BLaER1 treated with 17β-estradiol and CSF1 and Interleukin-3, amounts not matched to agents 10 nM and 100 nM (cell line): ENCODE results near the gene RAB29.
A peak's percentile ranks its signal among the peaks of the same experiment; 100 is the strongest.

Source experiments
- H3K27ac ChIP-seq, 11 experiments: shearing (Covaris generic); formaldehyde crosslinking; 2 replicates each; pipeline ENCODE4 v1.8.1; 2022
- H3K27me3 ChIP-seq, 11 experiments: shearing (Covaris generic); formaldehyde crosslinking; 2 replicates each; pipeline ENCODE4 v1.8.1; 2022
- H3K36me3 ChIP-seq, 11 experiments: shearing (Covaris generic); formaldehyde crosslinking; 2 replicates each; pipeline ENCODE4 v1.8.1; 2022
- H3K4me1 ChIP-seq, 10 experiments: shearing (Covaris generic); formaldehyde crosslinking; 2 replicates each; pipeline ENCODE4 v1.8.1; 2022
- H3K4me2 ChIP-seq, 11 experiments: shearing (Covaris generic); formaldehyde crosslinking; 2 replicates each; pipeline ENCODE4 v1.8.1; 2022
- H3K4me3 ChIP-seq, 10 experiments: shearing (Covaris generic); formaldehyde crosslinking; 2 replicates each; pipeline ENCODE4 v1.8.1; 2022
- H3K9ac ChIP-seq, 11 experiments: shearing (Covaris generic); formaldehyde crosslinking; 2 replicates each; pipeline ENCODE4 v1.8.1; 2022
- H3K9me3 ChIP-seq, 11 experiments: shearing (Covaris generic); formaldehyde crosslinking; replicated peaks in 1 of 11; 2 replicates each; pipeline ENCODE4 v1.8.1; 2022
- H4K20me1 ChIP-seq, 11 experiments: shearing (Covaris generic); formaldehyde crosslinking; 2 replicates each; pipeline ENCODE4 v1.8.1; 2022
- Cebpa-rat ChIP-seq, 11 experiments: shearing (Covaris generic); IDR thresholded peaks; 2 replicates each; pipeline ENCODE4 v1.8.1; 2022

RAB29 gene

DNA sequence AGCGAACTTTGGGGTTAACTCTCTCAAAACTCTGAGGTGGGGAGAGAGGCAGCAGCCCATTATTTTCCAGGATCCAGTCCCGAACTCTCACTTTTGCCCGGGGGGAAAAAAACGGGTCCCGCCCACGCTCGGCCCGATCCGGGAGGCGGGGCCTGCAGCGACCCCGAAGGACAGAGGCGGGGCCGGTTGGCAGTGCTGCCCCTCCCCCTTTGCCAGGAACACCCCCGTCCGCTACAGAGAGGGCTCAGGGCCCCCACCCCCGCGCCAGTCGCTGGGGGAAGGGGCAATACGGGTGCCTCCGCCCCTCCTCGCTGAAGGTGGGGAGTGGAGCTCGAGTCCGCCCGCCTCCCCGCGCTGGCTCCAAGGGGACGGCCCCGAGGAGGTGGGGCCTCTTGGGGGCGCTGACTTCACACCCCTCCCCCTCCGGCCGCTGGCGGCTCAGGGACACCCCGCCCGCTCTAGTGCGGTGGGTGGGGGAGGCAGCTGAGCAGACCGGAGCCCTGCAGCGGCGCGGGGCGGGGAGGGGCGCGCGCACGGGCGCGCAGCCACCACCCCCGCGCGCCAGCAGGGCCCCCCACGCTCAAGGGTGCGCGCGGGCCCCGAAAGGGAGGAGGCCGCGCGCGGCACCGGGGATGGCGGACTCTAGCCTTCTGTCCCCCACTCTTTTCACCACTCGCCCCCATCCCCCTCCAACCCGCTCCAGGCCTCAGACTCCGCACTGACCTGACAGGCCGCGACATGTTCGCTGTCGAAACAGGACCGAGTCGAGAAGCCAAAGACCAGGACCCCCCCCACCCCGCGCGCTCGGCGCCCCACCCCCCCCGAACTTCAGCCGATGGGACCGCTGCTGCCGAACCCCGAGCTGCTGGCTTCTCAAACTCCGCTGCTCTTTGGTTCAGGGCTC lies 25.8 kb downstream of the RAB29 start:
- Histone ChIP-seq H3K9ac (peak overlapping the region; percentile 92 to 99 (median 98)), H3K4me1 (peaks cover 21 to 35% (median 26%) of the 10 kb centered on the region in 10 experiments), H3K36me3 (peaks cover 0 to 44% (median 32%) of the 10 kb centered on the region in 11 experiments; a peak in 14 of 22 replicates), H3K27ac (peak overlapping the region; percentile 90 to 100 (median 96)), H3K4me2 (peak overlapping the region; percentile 81 to 95 (median 87); a peak in 19 of 22 replicates), H3K4me3 (peak overlapping the region; percentile 65 to 88 (median 81)), H3K27me3 (no peaks in the 10 kb centered on the region), H3K9me3 (no peaks in the 10 kb centered on the region), H4K20me1 (peaks cover 44 to 50% (median 48%) of the 10 kb centered on the region in 11 experiments; a peak in 21 of 22 replicates)
- no peak for TF ChIP-seq Cebpa-rat (IDR thresholded peaks at IDR 0.05)

DNA sequence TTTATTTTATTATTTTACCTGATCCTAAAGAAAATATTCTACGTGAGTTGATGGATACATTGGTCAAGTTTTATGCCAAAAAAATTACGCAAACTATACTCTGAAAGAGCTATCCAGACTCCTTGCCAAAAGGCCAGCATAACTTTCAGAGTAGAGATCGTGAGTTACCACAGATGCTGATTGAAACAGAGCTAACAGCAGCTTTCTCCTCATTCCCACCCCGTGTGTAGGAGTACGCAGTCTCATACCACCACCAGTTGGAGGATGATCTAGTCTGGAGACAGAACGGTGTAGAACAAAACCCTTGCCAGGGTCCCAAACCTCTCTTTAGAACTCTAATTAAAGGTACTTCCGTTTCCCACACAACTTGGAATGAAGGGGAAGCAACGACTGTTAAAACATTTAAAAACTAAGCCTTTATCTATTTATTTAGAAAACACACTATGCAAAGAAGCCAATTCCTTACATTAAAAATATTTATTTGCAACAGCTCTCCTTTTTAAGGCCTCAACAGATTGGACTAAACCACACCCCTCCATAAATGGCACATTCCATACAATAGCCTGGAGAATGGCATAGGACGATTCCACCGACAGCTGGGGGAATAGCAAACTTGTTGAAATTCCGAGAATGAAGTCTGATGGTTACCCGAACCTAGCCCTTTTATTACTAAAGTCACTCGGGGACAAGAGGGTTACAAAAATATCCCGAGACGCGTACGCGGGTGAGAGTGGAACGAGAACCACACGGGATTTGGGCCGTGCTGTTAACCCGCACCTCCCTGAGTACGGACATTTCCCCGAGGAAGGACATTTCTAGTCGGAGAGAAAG lies 26.7 kb downstream of the RAB29 start:
- no peaks in the 10 kb centered on the region for H3K9me3 ChIP-seq
- peaks cover 21 to 39% (median 28%) of the 10 kb centered on the region in 10 experiments for H3K4me1 ChIP-seq
- H4K20me1 ChIP-seq: peaks cover 53 to 59% (median 57%) of the 10 kb centered on the region in 11 experiments
- peak overlapping the region; percentile 90 to 100 (median 96) for H3K27ac ChIP-seq
- no peak for TF ChIP-seq Cebpa-rat (IDR thresholded peaks at IDR 0.05)
- peak overlapping the region; percentile 65 to 88 (median 81) for H3K4me3 ChIP-seq
- H3K9ac ChIP-seq: peak overlapping the region; percentile 92 to 99 (median 98)
- H3K36me3 ChIP-seq: peaks cover 0 to 53% (median 40%) of the 10 kb centered on the region in 11 experiments; a peak in 14 of 22 replicates
- no peaks in the 10 kb centered on the region for H3K27me3 ChIP-seq
- peak overlapping the region; percentile 81 to 95 (median 87) for H3K4me2 ChIP-seq

DNA sequence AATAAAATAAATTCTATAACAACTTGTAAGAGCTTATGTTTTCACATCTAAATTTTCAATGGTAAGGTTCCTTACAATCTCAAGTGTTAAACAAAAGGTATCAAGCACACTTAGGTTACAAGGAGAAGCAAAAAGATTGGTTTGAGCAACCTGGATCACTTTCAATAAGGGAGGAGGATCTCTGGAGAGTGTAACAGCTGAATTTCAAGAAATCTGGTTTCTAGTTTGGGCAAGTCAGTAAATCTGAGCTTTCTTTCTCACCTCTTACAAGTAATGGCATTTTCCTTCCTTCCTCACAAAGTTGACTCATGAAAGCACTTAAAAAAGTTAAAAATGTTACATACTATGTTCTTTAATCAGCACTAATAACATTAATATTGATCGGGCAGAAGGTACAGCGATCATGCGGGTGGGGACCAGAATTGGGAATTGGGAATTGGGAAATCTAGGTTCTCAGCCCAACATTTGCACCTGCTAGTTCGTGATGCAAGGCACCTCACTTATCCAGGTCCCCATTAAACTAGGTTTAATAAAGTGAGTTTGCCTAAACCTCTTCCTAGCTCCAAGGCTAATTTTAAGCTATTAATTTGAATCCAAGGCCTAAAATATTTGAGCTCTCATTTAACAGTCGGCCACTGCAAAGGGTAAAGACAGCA lies 28.4 kb downstream of the RAB29 start:
- peaks cover 0 to 70% (median 47%) of the 10 kb centered on the region in 11 experiments; a peak in 15 of 22 replicates for H3K36me3 ChIP-seq
- H3K4me2 ChIP-seq: peak overlapping the region; percentile 73 to 95 (median 87)
- H3K4me1 ChIP-seq: peaks cover 28 to 57% (median 40%) of the 10 kb centered on the region in 10 experiments
- no peaks in the 10 kb centered on the region for H3K9me3 ChIP-seq
- TF ChIP-seq Cebpa-rat (IDR thresholded peaks at IDR 0.05): no peak
- no peaks in the 10 kb centered on the region for H3K27me3 ChIP-seq
- H3K4me3 ChIP-seq: peak overlapping the region in 8 of 10 experiments; percentile 76 to 87 (median 81); a peak in 9 of 20 replicates
- peaks cover 70 to 76% (median 74%) of the 10 kb centered on the region in 11 experiments for H4K20me1 ChIP-seq
- H3K27ac ChIP-seq: no peak overlapping the region
- H3K9ac ChIP-seq: peak overlapping the region in 7 of 11 experiments; percentile 21 to 99 (median 92); a peak in 9 of 22 replicates

DNA sequence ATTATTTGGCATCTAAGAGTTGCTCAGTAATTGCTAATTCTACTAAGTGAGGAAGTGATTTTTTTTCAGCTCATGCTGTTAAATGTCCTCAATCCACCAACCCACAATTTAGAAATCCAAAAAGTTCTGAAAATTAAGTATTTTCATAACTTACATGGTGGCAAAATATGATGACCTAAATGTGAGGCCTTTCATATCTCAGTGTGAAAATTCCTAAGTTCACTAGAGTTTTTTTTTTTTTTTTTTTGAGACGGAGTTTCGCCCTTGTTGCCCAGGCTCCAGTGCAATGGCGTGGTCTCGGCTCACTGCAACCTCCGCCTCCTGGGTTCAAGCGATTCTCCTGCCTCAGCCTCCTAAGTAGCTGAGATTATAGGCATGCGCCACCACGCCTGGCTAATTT lies 30.9 kb downstream of the RAB29 start:
- peaks cover 95 to 100% (median 98%) of the 10 kb centered on the region in 11 experiments for H4K20me1 ChIP-seq
- H3K36me3 ChIP-seq: peaks cover 4 to 95% (median 70%) of the 10 kb centered on the region in 11 experiments; a peak in 19 of 22 replicates
- no peak for TF ChIP-seq Cebpa-rat (IDR thresholded peaks at IDR 0.05)
- no peak overlapping the region for H3K9ac ChIP-seq
- no peaks in the 10 kb centered on the region for H3K27me3 ChIP-seq
- H3K4me1 ChIP-seq: peaks cover 31 to 62% (median 47%) of the 10 kb centered on the region in 10 experiments
- H3K9me3 ChIP-seq: no peaks in the 10 kb centered on the region
- H3K27ac ChIP-seq: no peak overlapping the region
- peak overlapping the region in 1 of 11 experiments; percentile 3; a peak in 1 of 22 replicates for H3K4me2 ChIP-seq
- H3K4me3 ChIP-seq: no peak overlapping the region

DNA sequence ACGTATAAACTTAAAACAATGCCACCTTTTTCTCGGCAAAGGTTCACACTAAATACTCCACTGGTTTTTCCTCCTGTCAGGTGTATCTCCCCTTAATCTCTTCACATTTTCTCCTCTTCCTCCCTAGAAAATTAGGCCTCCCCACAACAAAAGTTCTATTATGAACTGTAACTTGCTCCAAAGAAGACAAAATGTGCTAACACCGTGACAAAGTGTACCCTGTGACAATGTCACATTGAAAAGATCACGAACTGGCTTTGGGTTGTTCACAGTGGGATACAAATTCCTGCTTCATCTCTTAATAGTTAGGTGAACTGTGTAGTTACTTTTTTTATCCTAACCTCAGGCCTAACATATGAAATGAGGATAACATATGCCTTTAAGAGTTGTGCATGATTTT lies 31.3 kb downstream of the RAB29 start:
- H3K4me1 ChIP-seq: peaks cover 32 to 62% (median 47%) of the 10 kb centered on the region in 10 experiments
- no peaks in the 10 kb centered on the region for H3K27me3 ChIP-seq
- no peak for TF ChIP-seq Cebpa-rat (IDR thresholded peaks at IDR 0.05)
- peak overlapping the region in 4 of 11 experiments; percentile 3 to 12 (median 8); a peak in 2 of 22 replicates for H3K4me2 ChIP-seq
- no peak overlapping the region for H3K4me3 ChIP-seq
- peaks cover 6 to 99% (median 74%) of the 10 kb centered on the region in 11 experiments; a peak in 21 of 22 replicates for H3K36me3 ChIP-seq
- peaks cover 98 to 100% (median 100%) of the 10 kb centered on the region in 11 experiments for H4K20me1 ChIP-seq
- H3K9me3 ChIP-seq: no peaks in the 10 kb centered on the region
- no peak overlapping the region for H3K9ac ChIP-seq
- H3K27ac ChIP-seq: no peak overlapping the region

DNA sequence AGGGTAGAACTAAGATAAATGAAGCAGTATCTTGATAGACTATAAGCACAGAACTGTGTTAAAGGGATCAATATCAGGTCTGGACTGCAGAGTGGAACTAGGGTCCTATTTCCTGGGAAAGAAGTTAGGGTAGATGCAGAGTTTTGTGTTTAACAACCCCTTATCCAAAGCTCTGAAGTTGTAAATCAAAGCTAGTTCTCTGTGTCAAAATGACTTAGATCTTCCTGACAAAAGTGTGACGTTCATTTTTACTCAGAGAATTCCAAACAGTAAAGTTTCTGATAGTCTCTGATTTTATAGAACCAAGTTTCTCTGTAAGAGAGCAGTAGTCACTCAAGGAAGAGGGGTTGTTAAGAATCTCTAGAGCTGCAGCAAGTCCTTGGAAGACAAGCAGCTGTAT lies 33.6 kb downstream of the RAB29 start:
- H3K36me3 ChIP-seq: peaks cover 7 to 100% (median 81%) of the 10 kb centered on the region in 11 experiments
- no peak overlapping the region for H3K27ac ChIP-seq
- H3K27me3 ChIP-seq: no peaks in the 10 kb centered on the region
- TF ChIP-seq Cebpa-rat (IDR thresholded peaks at IDR 0.05): no peak
- H3K9ac ChIP-seq: no peak overlapping the region; a peak in 1 of 22 replicates
- H3K4me1 ChIP-seq: peaks cover 18 to 54% (median 30%) of the 10 kb centered on the region in 10 experiments
- H3K4me2 ChIP-seq: peak overlapping the region in 3 of 11 experiments; percentile 4 to 31 (median 21); a peak in 2 of 22 replicates
- H4K20me1 ChIP-seq: peaks cover 96 to 100% (median 100%) of the 10 kb centered on the region in 11 experiments
- no peak overlapping the region for H3K4me3 ChIP-seq
- no peaks in the 10 kb centered on the region for H3K9me3 ChIP-seq

DNA sequence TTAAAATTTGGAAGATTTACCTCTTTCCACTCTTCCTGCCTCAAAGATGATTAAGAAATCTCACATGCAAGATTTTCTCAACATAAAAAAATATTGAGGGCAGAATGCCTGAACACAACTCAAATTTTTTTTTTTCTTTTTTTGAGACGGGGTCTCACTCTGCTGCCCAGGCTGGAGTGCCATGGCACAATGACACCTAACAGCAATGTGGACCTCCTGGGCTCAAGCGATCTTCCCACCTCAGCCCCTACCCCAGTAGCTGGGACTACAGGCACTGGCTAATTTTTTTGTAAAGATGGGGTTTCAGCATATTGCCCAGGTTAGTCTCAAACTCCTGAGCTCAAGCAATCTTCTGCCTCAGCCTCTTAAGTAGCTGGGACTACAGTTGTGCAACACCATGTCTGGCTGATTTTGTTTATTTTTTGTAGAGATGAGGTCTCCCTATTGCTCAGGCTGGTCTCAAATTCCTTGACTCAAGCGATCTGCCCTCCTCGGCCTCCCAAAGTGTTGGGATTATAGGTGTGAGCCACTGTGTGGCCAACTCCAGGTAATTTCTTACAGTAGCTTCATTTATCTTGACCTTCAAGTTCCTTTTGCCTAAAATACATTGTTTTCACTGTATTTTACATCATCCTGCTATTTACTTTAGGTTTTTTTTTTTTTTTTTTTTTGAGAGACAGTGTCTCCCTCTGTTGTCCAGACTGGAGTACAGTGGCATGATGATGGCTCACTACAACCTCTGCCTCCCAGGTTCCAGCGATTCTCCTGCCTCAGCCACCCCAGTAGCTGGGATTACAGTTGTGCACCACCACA lies 35.7 kb downstream of the RAB29 start:
- TF ChIP-seq Cebpa-rat (IDR thresholded peaks at IDR 0.05): no peak
- Histone ChIP-seq H3K4me1 (peaks cover 8 to 45% (median 18%) of the 10 kb centered on the region in 10 experiments; a peak in 17 of 20 replicates), H3K36me3 (peaks cover 16 to 100% (median 80%) of the 10 kb centered on the region in 11 experiments), H3K27ac (no peak overlapping the region), H3K4me2 (no peak overlapping the region), H4K20me1 (peaks cover 94 to 100% (median 100%) of the 10 kb centered on the region in 11 experiments), H3K4me3 (no peak overlapping the region), H3K27me3 (no peaks in the 10 kb centered on the region), H3K9me3 (no peaks in the 10 kb centered on the region), H3K9ac (no peak overlapping the region)
